T-cell (primary cell): Measurements from ENCODE around the gene PLET1. TPM values are rescaled to one million over a fixed set of nuclear protein-coding genes. Genes with fewer than 3 reads are reported as not detected.

Experiments
- ATAC-seq, 4 experiments: fragments of 200-7000 bp in 3 of 4; fragments of 150-1000 bp in 1 of 4; cut with Tn5 transposase; replicated peaks in 1 of 4; 1 replicate in 3 of 4; 2 replicates in 1 of 4; pipeline ENCODE4 v1.10.0; 2021; ENCODE audit warnings: moderate library complexity in 3 of 4, mild to moderate bottlenecking in 2 of 4, moderate number of reproducible peaks in 1 of 4
- CTCF ChIA-PET, 2 donors: fragments of 300-600 bp; sonication (Branson Sonifier 250); formaldehyde crosslinking; loops; one replicate each; lab custom pipeline; 2022; ENCODE audit warnings: antibody characterized with exemption in 2 of 2; lab: Charles Lee
- POLR2A ChIA-PET, 2 donors: fragments of 300-600 bp; sonication (Branson Sonifier 250); formaldehyde crosslinking; loops; one replicate each; lab custom pipeline; 2022; ENCODE audit warnings: antibody characterized with exemption in 2 of 2; lab: Charles Lee
- DNase-seq, 35 experiments: peaks; one replicate each; pipeline versions ENCODE4 v3.0.0 to v3.0.0-alpha.2; 2013 to 2023
- H3K27ac ChIP-seq: one replicate; pipeline ENCODE4 v1.5.1; 2013; ENCODE audit warnings: low read length
- H3K27me3 ChIP-seq, 2 experiments: replicated peaks in 1 of 2; 1 replicate in 1 of 2; 2 replicates in 1 of 2; pipeline versions ENCODE4 v1.6.1 to v1.7.0; 2013; ENCODE audit warnings: low read length in 1 of 2, mixed read lengths in 1 of 2; ENCODE audit not compliant: control insufficient read depth in 2 of 2, insufficient read depth in 2 of 2; ENCODE audit errors: extremely low read depth in 1 of 2
- H3K36me3 ChIP-seq, 2 donors: 1 replicate in 1 of 2; 2 replicates in 1 of 2; pipeline versions ENCODE4 v1.6.1 to v1.7.0; 2013; ENCODE audit warnings: low read length in 1 of 2; ENCODE audit not compliant: control insufficient read depth in 2 of 2, insufficient read depth in 1 of 2; ENCODE audit errors: extremely low read depth in 1 of 2
- H3K4me1 ChIP-seq, 2 experiments: 1 replicate in 1 of 2; 2 replicates in 1 of 2; pipeline versions ENCODE4 v1.6.1 to v1.7.0; 2013; ENCODE audit warnings: low read length in 2 of 2, mixed read lengths in 1 of 2; ENCODE audit not compliant: insufficient read depth in 2 of 2, control insufficient read depth in 1 of 2; ENCODE audit errors: extremely low read depth in 1 of 2
- H3K4me3 ChIP-seq, 2 donors: 1 replicate in 1 of 2; 2 replicates in 1 of 2; pipeline versions ENCODE4 v1.5.1 to v1.7.0; 2013; ENCODE audit warnings: mild to moderate bottlenecking in 2 of 2, low read length in 1 of 2, moderate library complexity in 1 of 2; ENCODE audit not compliant: control insufficient read depth in 1 of 2; ENCODE audit errors: extremely low read depth in 1 of 2
- H3K9me3 ChIP-seq: 2 replicates; pipeline ENCODE4 v1.7.0; 2013
- H3K27ac Mint-ChIP-seq, 2 donors: one replicate each; pipeline ENCODE4 v1.8.0; 2020 to 2021; ENCODE audit warnings: mild to moderate bottlenecking in 2 of 2, mixed read lengths in 2 of 2
- H3K27me3 Mint-ChIP-seq, 2 donors: one replicate each; pipeline ENCODE4 v1.8.0; 2021 to 2022; ENCODE audit warnings: mixed read lengths in 2 of 2
- H3K36me3 Mint-ChIP-seq: one replicate; pipeline ENCODE4 v1.8.0; 2021; ENCODE audit warnings: mixed read lengths
- H3K4me1 Mint-ChIP-seq, 3 donors: one replicate each; pipeline ENCODE4 v1.8.0; 2020 to 2022; ENCODE audit warnings: mixed read lengths in 3 of 3, mild to moderate bottlenecking in 1 of 3
- H3K4me3 Mint-ChIP-seq, 3 donors: one replicate each; pipeline ENCODE4 v1.8.0; 2020 to 2022; ENCODE audit warnings: mild to moderate bottlenecking in 3 of 3, mixed read lengths in 3 of 3, moderate library complexity in 3 of 3
- H3K9me3 Mint-ChIP-seq, 3 donors: one replicate each; pipeline ENCODE4 v1.8.0; 2020 to 2022; ENCODE audit warnings: mixed read lengths in 3 of 3
- WGBS: methylation state at CpG from one replicate; pipeline ENCODE4 v1.1.5; 2013; ENCODE audit warnings: missing lambda C conversion rate; ENCODE audit not compliant: insufficient coverage; 5-methylcytosine and 5-hydroxymethylcytosine counted together
- total RNA-seq, 35 experiments: library from RNA in 6 of 35; stranded (reverse) in 6 of 35; fragments of 120-200 nt in 1 of 35; gene quantifications; one replicate each; pipeline versions ENCODE4 v1.2.1 to v1.2.4 and lab custom pipeline; 2013 to 2026

PLET1 gene
- total RNA-seq, 5 donors from 2014 or later (not counting 1 experiment from before 2014, with no cell fraction given), result not detected

GRCh38 chr11:112265659-112266409, 5.2 kb upstream of the PLET1 start:
- H3K4me3 ChIP-seq, result no peak overlapping the region
- Mint-ChIP-seq H3K4me1 (no peaks in the 10 kb centered on the region), H3K27me3 (no peaks in the 10 kb centered on the region), H3K9me3 (no peaks in the 10 kb centered on the region), H3K36me3 (peaks cover under 1% of the 10 kb centered on the region), H3K4me3 (no peak overlapping the region), H3K27ac (no peak overlapping the region)
- CTCF ChIA-PET, result no interaction called here
- no peaks in the 10 kb centered on the region for H3K4me1 ChIP-seq
- no peaks in the 10 kb centered on the region for H3K9me3 ChIP-seq
- WGBS, result 58% methylated on average over 4 of the region's 11 CpGs
- ATAC-seq (no peak), DNase-seq (no peak)
- no peak overlapping the region for H3K27ac ChIP-seq
- POLR2A ChIA-PET, result no interaction called here
- no peaks in the 10 kb centered on the region for H3K27me3 ChIP-seq
- no peaks in the 10 kb centered on the region for H3K36me3 ChIP-seq

GRCh38 chr11:112255067-112255720, 5.5 kb downstream of the PLET1 start:
- Mint-ChIP-seq H3K9me3 (no peaks in the 10 kb centered on the region), H3K4me1 (no peaks in the 10 kb centered on the region), H3K27ac (no peak overlapping the region), H3K27me3 (no peaks in the 10 kb centered on the region), H3K4me3 (no peak overlapping the region), H3K36me3 (peaks cover 8% of the 10 kb centered on the region)
- Histone ChIP-seq H3K36me3 (no peaks in the 10 kb centered on the region), H3K4me1 (no peaks in the 10 kb centered on the region), H3K4me3 (no peak overlapping the region), H3K27ac (no peak overlapping the region), H3K27me3 (no peaks in the 10 kb centered on the region), H3K9me3 (no peaks in the 10 kb centered on the region)
- 60% methylated on average over 13 of the region's 15 CpGs for WGBS
- ChIA-PET CTCF (interaction anchor here in 1 of 2 donors (0.6 kb wide), 1 partner anchor 25 kb away, joined by 5 read pairs; no protein-coding TSS in a partner anchor), POLR2A (no interaction called here)
- DNase-seq (no peak), ATAC-seq (no peak)

GRCh38 chr11:112253605-112254242, 6.9 kb downstream of the PLET1 start:
- CTCF ChIA-PET, result interaction anchor here in 1 of 2 donors (0.5 kb wide), 1 partner anchor 27 kb away, joined by 3 read pairs; no protein-coding TSS in a partner anchor
- H3K4me3 ChIP-seq, result no peak overlapping the region
- no peak overlapping the region for H3K4me3 Mint-ChIP-seq
- ATAC-seq, result no peak
- H3K4me1 Mint-ChIP-seq, result no peaks in the 10 kb centered on the region
- no peaks in the 10 kb centered on the region for H3K27me3 Mint-ChIP-seq
- no peaks in the 10 kb centered on the region for H3K27me3 ChIP-seq
- no peak overlapping the region for H3K27ac ChIP-seq
- no peaks in the 10 kb centered on the region for H3K9me3 ChIP-seq
- H3K9me3 Mint-ChIP-seq, result no peaks in the 10 kb centered on the region
- POLR2A ChIA-PET, result no interaction called here
- H3K36me3 ChIP-seq, result no peaks in the 10 kb centered on the region
- H3K4me1 ChIP-seq, result no peaks in the 10 kb centered on the region
- 100% methylated on average over 1 of the region's 3 CpGs for WGBS
- peaks cover 6% of the 10 kb centered on the region for H3K36me3 Mint-ChIP-seq
- DNase-seq, result no peak
- H3K27ac Mint-ChIP-seq, result no peak overlapping the region

- no CpG with 5 or more reads among the region's 8 CpGs for WGBS
- Mint-ChIP-seq H3K36me3 (peaks cover 5% of the 10 kb centered on the region), H3K27ac (no peak overlapping the region), H3K27me3 (no peaks in the 10 kb centered on the region), H3K4me3 (no peak overlapping the region), H3K4me1 (no peaks in the 10 kb centered on the region), H3K9me3 (peaks cover 0 to 7% (median 0%) of the 10 kb centered on the region in 3 donors)
- CTCF ChIA-PET, result interaction anchor here in 1 of 2 donors (0.7 kb wide), 1 partner anchor 25 kb away, joined by 3 read pairs; no protein-coding TSS in a partner anchor
- no peaks in the 10 kb centered on the region for H3K27me3 ChIP-seq
- no peak overlapping the region for H3K4me3 ChIP-seq
- POLR2A ChIA-PET, result no interaction called here
- ATAC-seq (no peak), DNase-seq (no peak)
- no peaks in the 10 kb centered on the region for H3K36me3 ChIP-seq
- H3K9me3 ChIP-seq, result no peaks in the 10 kb centered on the region
- no peaks in the 10 kb centered on the region for H3K4me1 ChIP-seq
- no peak overlapping the region for H3K27ac ChIP-seq
These were observed 10.6 kb downstream of the PLET1 start for GRCh38 chr11:112249871-112250610.

GRCh38 chr11:112248201-112248600, 12.5 kb downstream of the PLET1 start:
- H3K4me1 ChIP-seq, result no peaks in the 10 kb centered on the region
- DNase-seq (no peak), ATAC-seq (no peak)
- Mint-ChIP-seq H3K9me3 (peaks cover 6 to 20% (median 6%) of the 10 kb centered on the region in 3 donors), H3K36me3 (peaks cover 15% of the 10 kb centered on the region), H3K4me3 (no peak overlapping the region), H3K27ac (no peak overlapping the region), H3K27me3 (no peaks in the 10 kb centered on the region), H3K4me1 (no peaks in the 10 kb centered on the region)
- no peaks in the 10 kb centered on the region for H3K9me3 ChIP-seq
- no peaks in the 10 kb centered on the region for H3K36me3 ChIP-seq
- POLR2A ChIA-PET, result no interaction called here
- CTCF ChIA-PET, result interaction anchor here in 1 of 2 donors (0.6 kb wide), 1 partner anchor 183 kb away, joined by 3 read pairs; no protein-coding TSS in a partner anchor
- H3K27ac ChIP-seq, result no peak overlapping the region
- WGBS, result no CpG with 5 or more reads among the region's 2 CpGs
- no peak overlapping the region for H3K4me3 ChIP-seq
- no peaks in the 10 kb centered on the region for H3K27me3 ChIP-seq

- Histone ChIP-seq H3K4me3 (no peak overlapping the region), H3K36me3 (no peaks in the 10 kb centered on the region), H3K27ac (no peak overlapping the region), H3K27me3 (no peaks in the 10 kb centered on the region), H3K9me3 (no peaks in the 10 kb centered on the region), H3K4me1 (no peaks in the 10 kb centered on the region)
- no peaks in the 10 kb centered on the region for H3K27me3 Mint-ChIP-seq
- ChIA-PET POLR2A (no interaction called here), CTCF (no interaction called here)
- peaks cover 6 to 20% (median 6%) of the 10 kb centered on the region in 3 donors for H3K9me3 Mint-ChIP-seq
- DNase-seq (no peak), ATAC-seq (no peak)
- no peaks in the 10 kb centered on the region for H3K4me1 Mint-ChIP-seq
- no peak overlapping the region for H3K4me3 Mint-ChIP-seq
- H3K36me3 Mint-ChIP-seq, result peaks cover 23% of the 10 kb centered on the region
- no peak overlapping the region for H3K27ac Mint-ChIP-seq
- no CpG with 5 or more reads among the region's 4 CpGs for WGBS
These were observed 13.5 kb downstream of the PLET1 start for GRCh38 chr11:112247201-112247600.
